Neural cell (in vitro differentiated cells): ENCODE measurements around the gene ARPC5. TPM values are rescaled to one million over a fixed set of nuclear protein-coding genes. Genes with fewer than 3 reads are reported as not detected.
"Not testable (repeated sequence)": the region's sequence is repeated elsewhere in the genome, so short reads cannot be mapped to it uniquely, and the experiment has no call there.

Experiments used
- H2AFZ ChIP-seq: fragments of 200-600, 300-800 bp; sonication (generic), shearing (Covaris generic); 2 replicates; pipeline ENCODE4 v1.6.0; 2014; ENCODE audit warnings: low read depth, mild to moderate bottlenecking, antibody characterized with exemption, low read length, moderate library complexity
- H3F3A ChIP-seq: fragments of 200-600 bp; shearing (Covaris generic); 2 replicates; pipeline ENCODE4 v1.6.1; 2016; ENCODE audit warnings: mild to moderate bottlenecking, moderate library complexity, mixed read lengths, antibody characterized with exemption, low read length; ENCODE audit not compliant: insufficient read depth, poor library complexity, severe bottlenecking
- H3K27ac ChIP-seq: fragments of 200-600, 300-800 bp; sonication (generic), shearing (Covaris generic); 2 replicates; pipeline ENCODE4 v1.5.1; 2014; ENCODE audit warnings: mild to moderate bottlenecking, low read length, moderate library complexity
- H3K27me3 ChIP-seq: fragments of 300-800, 200-600 bp; sonication (generic), shearing (Covaris generic); 2 replicates; pipeline ENCODE4 v1.6.0; 2014; ENCODE audit warnings: mild to moderate bottlenecking, low read depth, low read length, moderate library complexity; ENCODE audit not compliant: insufficient read depth
- H3K36me3 ChIP-seq: fragments of 300-800, 200-600 bp; sonication (generic), shearing (Covaris generic); 2 replicates; pipeline ENCODE4 v1.5.1; 2014; ENCODE audit warnings: mild to moderate bottlenecking, antibody characterized with exemption, low read length, moderate library complexity; ENCODE audit not compliant: insufficient read depth
- H3K4me2 ChIP-seq: fragments of 300-800, 200-600 bp; sonication (generic), shearing (Covaris generic); 2 replicates; pipeline ENCODE4 v1.6.0; 2014; ENCODE audit warnings: mild to moderate bottlenecking, low read length
- H3K4me3 ChIP-seq: fragments of 300-800, 200-600 bp; sonication (generic), shearing (Covaris generic); 2 replicates; pipeline ENCODE4 v1.5.1; 2014; ENCODE audit warnings: mild to moderate bottlenecking, low read length, moderate library complexity
- H3K79me2 ChIP-seq: fragments of 200-600 bp; shearing (Covaris generic); replicated peaks from 2 replicates; pipeline ENCODE4 v1.6.0; 2014; ENCODE audit warnings: mild to moderate bottlenecking, low read length, moderate library complexity; ENCODE audit not compliant: insufficient read depth
- H3K9ac ChIP-seq: fragments of 300-800, 200-600 bp; sonication (generic), shearing (Covaris generic); 2 replicates; pipeline ENCODE4 v1.6.1; 2016; ENCODE audit warnings: mild to moderate bottlenecking, low read length, mixed read lengths
- H3K9me2 ChIP-seq: fragments of 200-600 bp; shearing (Covaris generic); 2 replicates; pipeline ENCODE4 v1.6.1; 2016; ENCODE audit warnings: mild to moderate bottlenecking, low read length, mixed read lengths; ENCODE audit not compliant: insufficient read depth
- H3K9me3 ChIP-seq: fragments of 200-600, 300-800 bp; sonication (generic), shearing (Covaris generic); 2 replicates; pipeline ENCODE4 v1.6.1; 2016; ENCODE audit warnings: mild to moderate bottlenecking, mixed run types, low read length, moderate library complexity, mixed read lengths
- H4K20me1 ChIP-seq: fragments of 200-600 bp; shearing (Covaris generic); 2 replicates; pipeline ENCODE4 v1.6.1; 2016; ENCODE audit warnings: mild to moderate bottlenecking, mixed run types; ENCODE audit not compliant: insufficient read depth
- EP300 ChIP-seq: fragments of 450-650 bp; conservative IDR thresholded peaks from 2 replicates; pipeline ENCODE4 v1.6.1; 2014; ENCODE audit warnings: antibody characterized with exemption, mild to moderate bottlenecking, moderate library complexity; ENCODE audit not compliant: poor library complexity, severe bottlenecking
- EZH2 ChIP-seq: fragments of 200-600, 300-800 bp; shearing (Covaris generic), sonication (generic); IDR thresholded peaks from 2 replicates; pipeline ENCODE4 v1.6.1; 2014; ENCODE audit warnings: antibody characterized with exemption, low read length, borderline replicate concordance, mild to moderate bottlenecking; ENCODE audit not compliant: insufficient read depth, poor library complexity, severe bottlenecking
- MXI1 ChIP-seq: fragments of 450-650 bp; conservative IDR thresholded peaks from 2 replicates; pipeline ENCODE4 v1.6.1; 2014; ENCODE audit warnings: antibody characterized with exemption, mild to moderate bottlenecking; ENCODE audit not compliant: poor library complexity, severe bottlenecking
- POLR2AphosphoS5 ChIP-seq: IDR thresholded peaks from 2 replicates; pipeline ENCODE4 v1.6.1; 2012
- RAD21 ChIP-seq: fragments of 450-650 bp; conservative IDR thresholded peaks from 2 replicates; pipeline ENCODE4 v1.6.1; 2014; ENCODE audit warnings: antibody characterized with exemption, mild to moderate bottlenecking, moderate library complexity
- SMC3 ChIP-seq: fragments of 450-650 bp; conservative IDR thresholded peaks from 2 replicates; pipeline ENCODE4 v1.6.1; 2014; ENCODE audit warnings: antibody characterized with exemption, mild to moderate bottlenecking, moderate library complexity; ENCODE audit not compliant: poor library complexity
- TAF1 ChIP-seq: IDR thresholded peaks from 2 replicates; pipeline ENCODE4 v1.6.1; 2012; ENCODE audit warnings: low read depth
- polyA plus RNA-seq: library from polyadenylated mRNA; depleted of rRNA; stranded (reverse); fragments of >200 nt; gene quantifications from 2 replicates; pipeline ENCODE4 v1.2.3, GENCODE V29; 2014
- TF ChIP-seq, protein P1 (sequence below): IDR thresholded peaks from 2 replicates; pipeline ENCODE4 v1.6.1; 2012; ENCODE audit warnings: borderline replicate concordance
- TF ChIP-seq, protein P2 (sequence below): fragments of 450-650 bp; IDR thresholded peaks from 2 replicates; pipeline ENCODE4 v1.5.1; 2014; ENCODE audit warnings: antibody characterized with exemption, mild to moderate bottlenecking, moderate library complexity; ENCODE audit not compliant: poor library complexity, severe bottlenecking

The ARPC5 gene
- polyA plus RNA-seq, 1 donor from 2014 or later: 197 TPM

DNA sequence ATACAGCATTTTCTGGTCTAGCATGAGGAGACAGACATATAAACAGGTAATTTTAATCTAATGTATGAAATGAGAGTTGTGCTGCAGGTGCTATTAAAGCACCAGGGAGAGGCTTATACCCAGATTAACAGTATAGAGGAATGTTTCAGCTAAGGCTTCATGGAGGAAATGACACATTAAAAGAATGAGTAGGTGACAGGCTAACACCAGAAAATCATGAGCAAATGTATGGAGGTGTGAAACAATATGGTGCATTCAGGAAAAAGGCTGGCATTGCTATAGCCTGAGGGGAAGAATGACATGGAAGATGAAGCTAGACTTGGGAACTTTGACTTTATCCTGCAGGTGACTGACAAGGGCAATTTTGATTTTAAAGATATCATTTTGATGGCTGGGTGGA is 7.0 kb downstream of the ARPC5 start:
- H2AFZ ChIP-seq: no peak overlapping the region
- no peaks in the 10 kb centered on the region for H3K9me2 ChIP-seq
- no peaks in the 10 kb centered on the region for H3K27me3 ChIP-seq
- H3K9ac ChIP-seq: no peak overlapping the region
- H3K36me3 ChIP-seq: no peaks in the 10 kb centered on the region
- H3K9me3 ChIP-seq: no peaks in the 10 kb centered on the region
- no peak overlapping the region for H3K4me3 ChIP-seq
- H3K27ac ChIP-seq: no peak overlapping the region
- TF ChIP-seq EP300 (no peak), EZH2 (no peak), SMC3 (no peak), MXI1 (no peak), TAF1 (no peak), POLR2AphosphoS5 (no peak), RAD21 (no peak)
- TF ChIP-seq, protein P1, sequence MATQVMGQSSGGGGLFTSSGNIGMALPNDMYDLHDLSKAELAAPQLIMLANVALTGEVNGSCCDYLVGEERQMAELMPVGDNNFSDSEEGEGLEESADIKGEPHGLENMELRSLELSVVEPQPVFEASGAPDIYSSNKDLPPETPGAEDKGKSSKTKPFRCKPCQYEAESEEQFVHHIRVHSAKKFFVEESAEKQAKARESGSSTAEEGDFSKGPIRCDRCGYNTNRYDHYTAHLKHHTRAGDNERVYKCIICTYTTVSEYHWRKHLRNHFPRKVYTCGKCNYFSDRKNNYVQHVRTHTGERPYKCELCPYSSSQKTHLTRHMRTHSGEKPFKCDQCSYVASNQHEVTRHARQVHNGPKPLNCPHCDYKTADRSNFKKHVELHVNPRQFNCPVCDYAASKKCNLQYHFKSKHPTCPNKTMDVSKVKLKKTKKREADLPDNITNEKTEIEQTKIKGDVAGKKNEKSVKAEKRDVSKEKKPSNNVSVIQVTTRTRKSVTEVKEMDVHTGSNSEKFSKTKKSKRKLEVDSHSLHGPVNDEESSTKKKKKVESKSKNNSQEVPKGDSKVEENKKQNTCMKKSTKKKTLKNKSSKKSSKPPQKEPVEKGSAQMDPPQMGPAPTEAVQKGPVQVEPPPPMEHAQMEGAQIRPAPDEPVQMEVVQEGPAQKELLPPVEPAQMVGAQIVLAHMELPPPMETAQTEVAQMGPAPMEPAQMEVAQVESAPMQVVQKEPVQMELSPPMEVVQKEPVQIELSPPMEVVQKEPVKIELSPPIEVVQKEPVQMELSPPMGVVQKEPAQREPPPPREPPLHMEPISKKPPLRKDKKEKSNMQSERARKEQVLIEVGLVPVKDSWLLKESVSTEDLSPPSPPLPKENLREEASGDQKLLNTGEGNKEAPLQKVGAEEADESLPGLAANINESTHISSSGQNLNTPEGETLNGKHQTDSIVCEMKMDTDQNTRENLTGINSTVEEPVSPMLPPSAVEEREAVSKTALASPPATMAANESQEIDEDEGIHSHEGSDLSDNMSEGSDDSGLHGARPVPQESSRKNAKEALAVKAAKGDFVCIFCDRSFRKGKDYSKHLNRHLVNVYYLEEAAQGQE: no peak
- TF ChIP-seq, protein P2, sequence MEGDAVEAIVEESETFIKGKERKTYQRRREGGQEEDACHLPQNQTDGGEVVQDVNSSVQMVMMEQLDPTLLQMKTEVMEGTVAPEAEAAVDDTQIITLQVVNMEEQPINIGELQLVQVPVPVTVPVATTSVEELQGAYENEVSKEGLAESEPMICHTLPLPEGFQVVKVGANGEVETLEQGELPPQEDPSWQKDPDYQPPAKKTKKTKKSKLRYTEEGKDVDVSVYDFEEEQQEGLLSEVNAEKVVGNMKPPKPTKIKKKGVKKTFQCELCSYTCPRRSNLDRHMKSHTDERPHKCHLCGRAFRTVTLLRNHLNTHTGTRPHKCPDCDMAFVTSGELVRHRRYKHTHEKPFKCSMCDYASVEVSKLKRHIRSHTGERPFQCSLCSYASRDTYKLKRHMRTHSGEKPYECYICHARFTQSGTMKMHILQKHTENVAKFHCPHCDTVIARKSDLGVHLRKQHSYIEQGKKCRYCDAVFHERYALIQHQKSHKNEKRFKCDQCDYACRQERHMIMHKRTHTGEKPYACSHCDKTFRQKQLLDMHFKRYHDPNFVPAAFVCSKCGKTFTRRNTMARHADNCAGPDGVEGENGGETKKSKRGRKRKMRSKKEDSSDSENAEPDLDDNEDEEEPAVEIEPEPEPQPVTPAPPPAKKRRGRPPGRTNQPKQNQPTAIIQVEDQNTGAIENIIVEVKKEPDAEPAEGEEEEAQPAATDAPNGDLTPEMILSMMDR: no peak
- no peaks in the 10 kb centered on the region for H3F3A ChIP-seq
- no peak overlapping the region for H3K4me2 ChIP-seq
- no peaks in the 10 kb centered on the region for H4K20me1 ChIP-seq
- H3K79me2 ChIP-seq: peaks cover 22% of the 10 kb centered on the region

DNA sequence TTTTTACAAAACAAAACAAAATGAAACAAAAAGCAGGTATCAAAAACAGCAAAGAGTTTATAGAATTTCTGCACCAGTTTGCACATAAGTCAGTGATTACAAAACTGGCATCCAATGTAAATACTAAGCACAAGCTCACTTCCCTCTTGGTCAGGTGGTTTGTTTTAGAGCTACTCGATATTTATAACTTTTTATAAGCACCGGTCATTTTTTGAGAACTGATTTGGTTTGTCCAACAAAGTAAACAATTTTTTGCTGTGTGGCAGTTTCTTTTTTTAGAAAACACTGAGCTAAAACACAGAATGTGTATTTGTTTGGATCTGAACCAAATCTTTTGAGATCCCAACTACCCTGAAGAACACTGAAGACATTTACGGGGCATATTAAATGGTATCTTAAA is 9.3 kb downstream of the ARPC5 start:
- H3K4me2 ChIP-seq, H3K79me2 ChIP-seq, H3K9ac ChIP-seq, H2AFZ ChIP-seq, H3K9me3 ChIP-seq, H3K27ac ChIP-seq, H3K4me3 ChIP-seq, H3F3A ChIP-seq, H3K27me3 ChIP-seq, H3K36me3 ChIP-seq, H3K9me2 ChIP-seq, H4K20me1 ChIP-seq: not testable (repeated sequence)
